T-cell (primary cell): ENCODE results near the gene MT1X. TPM values are rescaled to one million over a fixed set of nuclear protein-coding genes. Genes with fewer than 3 reads are reported as not detected.

Experiments
- ATAC-seq, 4 experiments: fragments of 200-7000 bp in 3 of 4; fragments of 150-1000 bp in 1 of 4; cut with Tn5 transposase; replicated peaks in 1 of 4; 1 replicate in 3 of 4; 2 replicates in 1 of 4; pipeline ENCODE4 v1.10.0; 2021; ENCODE audit warnings: moderate library complexity in 3 of 4, mild to moderate bottlenecking in 2 of 4, moderate number of reproducible peaks in 1 of 4
- CTCF ChIA-PET, 2 donors: fragments of 300-600 bp; sonication (Branson Sonifier 250); formaldehyde crosslinking; loops; one replicate each; lab custom pipeline; 2022; ENCODE audit warnings: antibody characterized with exemption in 2 of 2; lab: Charles Lee
- POLR2A ChIA-PET, 2 donors: fragments of 300-600 bp; sonication (Branson Sonifier 250); formaldehyde crosslinking; loops; one replicate each; lab custom pipeline; 2022; ENCODE audit warnings: antibody characterized with exemption in 2 of 2; lab: Charles Lee
- DNase-seq, 35 experiments: peaks; one replicate each; pipeline versions ENCODE4 v3.0.0 to v3.0.0-alpha.2; 2013 to 2023
- H3K27ac ChIP-seq: one replicate; pipeline ENCODE4 v1.5.1; 2013; ENCODE audit warnings: low read length
- H3K27me3 ChIP-seq, 2 experiments: replicated peaks in 1 of 2; 1 replicate in 1 of 2; 2 replicates in 1 of 2; pipeline versions ENCODE4 v1.6.1 to v1.7.0; 2013; ENCODE audit warnings: low read length in 1 of 2, mixed read lengths in 1 of 2; ENCODE audit not compliant: control insufficient read depth in 2 of 2, insufficient read depth in 2 of 2; ENCODE audit errors: extremely low read depth in 1 of 2
- H3K36me3 ChIP-seq, 2 donors: 1 replicate in 1 of 2; 2 replicates in 1 of 2; pipeline versions ENCODE4 v1.6.1 to v1.7.0; 2013; ENCODE audit warnings: low read length in 1 of 2; ENCODE audit not compliant: control insufficient read depth in 2 of 2, insufficient read depth in 1 of 2; ENCODE audit errors: extremely low read depth in 1 of 2
- H3K4me1 ChIP-seq, 2 experiments: 1 replicate in 1 of 2; 2 replicates in 1 of 2; pipeline versions ENCODE4 v1.6.1 to v1.7.0; 2013; ENCODE audit warnings: low read length in 2 of 2, mixed read lengths in 1 of 2; ENCODE audit not compliant: insufficient read depth in 2 of 2, control insufficient read depth in 1 of 2; ENCODE audit errors: extremely low read depth in 1 of 2
- H3K4me3 ChIP-seq, 2 donors: 1 replicate in 1 of 2; 2 replicates in 1 of 2; pipeline versions ENCODE4 v1.5.1 to v1.7.0; 2013; ENCODE audit warnings: mild to moderate bottlenecking in 2 of 2, low read length in 1 of 2, moderate library complexity in 1 of 2; ENCODE audit not compliant: control insufficient read depth in 1 of 2; ENCODE audit errors: extremely low read depth in 1 of 2
- H3K9me3 ChIP-seq: 2 replicates; pipeline ENCODE4 v1.7.0; 2013
- H3K27ac Mint-ChIP-seq, 2 donors: one replicate each; pipeline ENCODE4 v1.8.0; 2020 to 2021; ENCODE audit warnings: mild to moderate bottlenecking in 2 of 2, mixed read lengths in 2 of 2
- H3K27me3 Mint-ChIP-seq, 2 donors: one replicate each; pipeline ENCODE4 v1.8.0; 2021 to 2022; ENCODE audit warnings: mixed read lengths in 2 of 2
- H3K36me3 Mint-ChIP-seq: one replicate; pipeline ENCODE4 v1.8.0; 2021; ENCODE audit warnings: mixed read lengths
- H3K4me1 Mint-ChIP-seq, 3 donors: one replicate each; pipeline ENCODE4 v1.8.0; 2020 to 2022; ENCODE audit warnings: mixed read lengths in 3 of 3, mild to moderate bottlenecking in 1 of 3
- H3K4me3 Mint-ChIP-seq, 3 donors: one replicate each; pipeline ENCODE4 v1.8.0; 2020 to 2022; ENCODE audit warnings: mild to moderate bottlenecking in 3 of 3, mixed read lengths in 3 of 3, moderate library complexity in 3 of 3
- H3K9me3 Mint-ChIP-seq, 3 donors: one replicate each; pipeline ENCODE4 v1.8.0; 2020 to 2022; ENCODE audit warnings: mixed read lengths in 3 of 3
- WGBS: methylation state at CpG from one replicate; pipeline ENCODE4 v1.1.5; 2013; ENCODE audit warnings: missing lambda C conversion rate; ENCODE audit not compliant: insufficient coverage; 5-methylcytosine and 5-hydroxymethylcytosine counted together
- total RNA-seq, 35 experiments: library from RNA in 6 of 35; stranded (reverse) in 6 of 35; fragments of 120-200 nt in 1 of 35; gene quantifications; one replicate each; pipeline versions ENCODE4 v1.2.1 to v1.2.4 and lab custom pipeline; 2013 to 2026

MT1X gene
- 10 to 100 TPM; 18.7 to 30.8 (median 28.8) TPM for total RNA-seq
- 24.2 TPM for total RNA-seq (2013)
- 1.5 to 8.0 (median 2.8) reads per million in 29 experiments for total RNA-seq (lab: John Stamatoyannopoulos, UW)

GRCh38 chr16:56681939-56682702, at the start of gene MT1X:
TSS of gene MT1X (plus strand) at chr16:56682470. CDS start at chr16:56682541, 71 bp downstream.
- H3K27ac Mint-ChIP-seq = peak within 1 kb of the TSS; percentile 96 to 98
- DNase-seq = peak; percentile 68 to 93 (median 82)
- under 1% methylated on average over 41 of the region's 49 CpGs for WGBS
- H3K9me3 Mint-ChIP-seq = peaks cover 0 to 2% (median 0%) of the 10 kb centered on the region in 3 donors
- peaks cover 24 to 30% (median 27%) of the 10 kb centered on the region in 3 donors for H3K4me1 Mint-ChIP-seq
- Histone ChIP-seq H3K4me1 (peaks cover 9 to 26% of the 10 kb centered on the region in 2 experiments), H3K27me3 (no peaks in the 10 kb centered on the region), H3K36me3 (no peaks in the 10 kb centered on the region), H3K9me3 (no peaks in the 10 kb centered on the region), H3K4me3 (peak within 1 kb of the TSS; percentile 69 to 88), H3K27ac (peak within 1 kb of the TSS; percentile 76)
- POLR2A ChIA-PET = interaction anchor here in 1 of 2 donors (0.6 kb wide), 1 partner anchor 29 kb away, joined by 3 read pairs; no protein-coding TSS in a partner anchor
- peaks cover 11% of the 10 kb centered on the region for H3K36me3 Mint-ChIP-seq
- peaks cover 0 to 4% of the 10 kb centered on the region in 2 donors for H3K27me3 Mint-ChIP-seq
- CTCF ChIA-PET = interaction anchor here (0.5 to 1.1 kb wide), 3 partner anchors 9 to 74 kb away, joined by 3 to 6 read pairs (median 4); partner anchors contain the start of gene MT2A (in 1 of the 2)
- ATAC-seq = peak; percentile 99
- peak within 1 kb of the TSS; percentile 91 to 92 (median 91) for H3K4me3 Mint-ChIP-seq

- Mint-ChIP-seq H3K27me3 (peaks cover 59 to 68% of the 10 kb centered on the region in 2 donors), H3K9me3 (no peaks in the 10 kb centered on the region), H3K4me1 (peaks cover 27 to 40% (median 30%) of the 10 kb centered on the region in 3 donors), H3K36me3 (no peaks in the 10 kb centered on the region), H3K4me3 (peak overlapping the region; percentile 43 to 84 (median 45)), H3K27ac (no peak overlapping the region)
- WGBS = 30% methylated on average over 2 of the region's 6 CpGs
- CTCF ChIA-PET = no interaction called here
- no peaks in the 10 kb centered on the region for H3K36me3 ChIP-seq
- no peak overlapping the region for H3K4me3 ChIP-seq
- no peaks in the 10 kb centered on the region for H3K9me3 ChIP-seq
- DNase-seq (no peak), ATAC-seq (no peak)
- peaks cover 16 to 62% of the 10 kb centered on the region in 2 experiments for H3K27me3 ChIP-seq
- POLR2A ChIA-PET = no interaction called here
- no peak overlapping the region for H3K27ac ChIP-seq
- H3K4me1 ChIP-seq = peaks cover 0 to 33% of the 10 kb centered on the region in 2 experiments
Measured at GRCh38 chr16:56632848-56633365, 49.4 kb upstream of the MT1X start.

- H3K4me1 Mint-ChIP-seq = peaks cover 30 to 43% (median 30%) of the 10 kb centered on the region in 3 donors
- H3K27me3 Mint-ChIP-seq = peaks cover 62 to 72% of the 10 kb centered on the region in 2 donors
- ChIA-PET CTCF (interaction anchor here in 1 of 2 donors (0.6 kb wide), 1 partner anchor 63 kb away, joined by 3 read pairs; no protein-coding TSS in a partner anchor), POLR2A (no interaction called here)
- no peak overlapping the region for H3K27ac Mint-ChIP-seq
- WGBS = 71% methylated on average over 3 of the region's 7 CpGs
- Histone ChIP-seq H3K27me3 (peaks cover 16 to 67% of the 10 kb centered on the region in 2 experiments), H3K36me3 (no peaks in the 10 kb centered on the region), H3K27ac (no peak overlapping the region), H3K4me1 (peaks cover 0 to 40% of the 10 kb centered on the region in 2 experiments), H3K9me3 (no peaks in the 10 kb centered on the region), H3K4me3 (no peak overlapping the region)
- no peaks in the 10 kb centered on the region for H3K36me3 Mint-ChIP-seq
- ATAC-seq (no peak), DNase-seq (no peak)
- H3K4me3 Mint-ChIP-seq = peak overlapping the region in 1 of 3 donors; percentile 84
- no peaks in the 10 kb centered on the region for H3K9me3 Mint-ChIP-seq
Measured at GRCh38 chr16:56633535-56633934, 48.7 kb upstream of the MT1X start.

GRCh38 chr16:56634715-56635440, 47.4 kb upstream of the MT1X start:
- Histone ChIP-seq H3K27ac (no peak overlapping the region), H3K9me3 (no peaks in the 10 kb centered on the region), H3K36me3 (no peaks in the 10 kb centered on the region), H3K4me1 (peaks cover 0 to 41% of the 10 kb centered on the region in 2 experiments), H3K27me3 (peaks cover 19 to 80% of the 10 kb centered on the region in 2 experiments), H3K4me3 (peak overlapping the region in 1 of 2 donors; percentile 15)
- ATAC-seq (no peak), DNase-seq (no peak)
- peak overlapping the region in 1 of 2 donors; percentile 43 for H3K27ac Mint-ChIP-seq
- H3K4me3 Mint-ChIP-seq = peak overlapping the region; percentile 55 to 84 (median 57)
- 7% methylated on average over 37 of the region's 47 CpGs for WGBS
- peaks cover 73 to 85% of the 10 kb centered on the region in 2 donors for H3K27me3 Mint-ChIP-seq
- no peaks in the 10 kb centered on the region for H3K9me3 Mint-ChIP-seq
- peaks cover 30 to 46% (median 30%) of the 10 kb centered on the region in 3 donors for H3K4me1 Mint-ChIP-seq
- POLR2A ChIA-PET = no interaction called here
- CTCF ChIA-PET = interaction anchor here in 1 of 2 donors (0.7 kb wide), 1 partner anchor 74 kb away, joined by 3 read pairs; no protein-coding TSS in a partner anchor
- H3K36me3 Mint-ChIP-seq = no peaks in the 10 kb centered on the region

GRCh38 chr16:56635441-56635967, 46.8 kb upstream of the MT1X start:
- H3K27ac ChIP-seq = no peak overlapping the region
- Mint-ChIP-seq H3K9me3 (no peaks in the 10 kb centered on the region), H3K27me3 (peaks cover 74 to 91% of the 10 kb centered on the region in 2 donors), H3K27ac (no peak overlapping the region), H3K36me3 (no peaks in the 10 kb centered on the region), H3K4me3 (peak overlapping the region; percentile 34 to 84 (median 57)), H3K4me1 (peaks cover 30 to 43% (median 30%) of the 10 kb centered on the region in 3 donors)
- H3K4me1 ChIP-seq = peaks cover 0 to 41% of the 10 kb centered on the region in 2 experiments
- H3K36me3 ChIP-seq = no peaks in the 10 kb centered on the region
- no peaks in the 10 kb centered on the region for H3K9me3 ChIP-seq
- 3% methylated on average over 34 of the region's 40 CpGs for WGBS
- ChIA-PET CTCF (interaction anchor here in 1 of 2 donors (0.6 kb wide), 1 partner anchor 58 kb away, joined by 4 read pairs; no protein-coding TSS in a partner anchor), POLR2A (no interaction called here)
- DNase-seq (no peak), ATAC-seq (peak in 3 of 4 experiments; percentile 27 to 41 (median 28))
- peaks cover 19 to 85% of the 10 kb centered on the region in 2 experiments for H3K27me3 ChIP-seq
- peak overlapping the region in 1 of 2 donors; percentile 15 for H3K4me3 ChIP-seq
